Superior temporal gyrus (tissue), 1 donor: ENCODE measurements around the gene ZDHHC14.
A peak's percentile ranks its signal among the peaks of the same experiment; 100 is the strongest.

Source experiments
- DNase-seq: peaks from one replicate; pipeline ENCODE4 v3.0.0-alpha.2; 2016; ENCODE audit errors: extremely low spot score

The ZDHHC14 gene

GRCh38 chr6:157645201-157645795, 264.3 kb downstream of the ZDHHC14 start:
- DNase-seq, result no peak

GRCh38 chr6:157646012-157646411, 265.0 kb downstream of the ZDHHC14 start:
- DNase-seq, result no peak

GRCh38 chr6:157647261-157647915, 266.4 kb downstream of the ZDHHC14 start:
- DNase-seq, result no peak

GRCh38 chr6:157648561-157648960, 267.6 kb downstream of the ZDHHC14 start:
- no peak for DNase-seq

- no peak for DNase-seq
These were observed 268.6 kb downstream of the ZDHHC14 start for GRCh38 chr6:157649311-157650260.

GRCh38 chr6:157650261-157650640, 269.3 kb downstream of the ZDHHC14 start:
- DNase-seq, result peak; percentile 63

GRCh38 chr6:157650801-157651200, 269.8 kb downstream of the ZDHHC14 start:
- no peak for DNase-seq

- no peak for DNase-seq
These were observed 270.9 kb downstream of the ZDHHC14 start for GRCh38 chr6:157651731-157652490.

GRCh38 chr6:157652601-157653363, 271.8 kb downstream of the ZDHHC14 start:
- no peak for DNase-seq

- DNase-seq, result no peak
These were observed 272.5 kb downstream of the ZDHHC14 start for GRCh38 chr6:157653521-157653920.

- no peak for DNase-seq
These were observed 274.1 kb downstream of the ZDHHC14 start for GRCh38 chr6:157655139-157655538.

- no peak for DNase-seq
These were observed 275.5 kb downstream of the ZDHHC14 start for GRCh38 chr6:157656437-157656997.

GRCh38 chr6:157657754-157658153, 276.8 kb downstream of the ZDHHC14 start:
- DNase-seq, result peak; percentile 29

GRCh38 chr6:157658301-157658700, 277.3 kb downstream of the ZDHHC14 start:
- no peak for DNase-seq

GRCh38 chr6:157659536-157660271, 278.7 kb downstream of the ZDHHC14 start:
- DNase-seq, result no peak

- no peak for DNase-seq
These were observed 279.4 kb downstream of the ZDHHC14 start for GRCh38 chr6:157660414-157660813.

GRCh38 chr6:157661652-157662051, 280.7 kb downstream of the ZDHHC14 start:
- no peak for DNase-seq

GRCh38 chr6:157663261-157663660, 282.3 kb downstream of the ZDHHC14 start:
- DNase-seq, result no peak

- no peak for DNase-seq
These were observed 284.2 kb downstream of the ZDHHC14 start for GRCh38 chr6:157665180-157665579.

- DNase-seq, result no peak
These were observed 285.7 kb downstream of the ZDHHC14 start for GRCh38 chr6:157666729-157667128.
